ENCODE measurements around the gene ALDH4A1.

GRCh38 chr1:18919197-18919905, 17.0 kb upstream of the ALDH4A1 start:
- TF ChIP-seq EZH2 (IDR thresholded peaks at IDR 0.05; ENCODE audit: low read length, unreplicated experiment) (no peak), EZH2phosphoT487 (IDR thresholded peaks at IDR 0.05; ENCODE audit: borderline replicate concordance, low read length) (no peak)
